Measurements from ENCODE around the gene PPM1M.

- no peak for TF ChIP-seq EZH2 (IDR thresholded peaks at IDR 0.05; ENCODE audit: borderline replicate concordance, low read length)
- TF ChIP-seq CTCF (IDR thresholded peaks at IDR 0.05; ENCODE audit: low read length), result no peak
Measured at GRCh38 chr3:52256159-52256558, 10.6 kb downstream of the PPM1M start.

Measured in OCI-LY1 (cell line).